Endothelial cell of umbilical vein (primary cell): Measurements from ENCODE around the gene TUFT1. TPM values are rescaled to one million over a fixed set of nuclear protein-coding genes. Genes with fewer than 3 reads are reported as not detected.

Experiments
- BruUV-seq: library from RNA; stranded (reverse); fragments of 400-500 nt; replicated peaks from 2 replicates; lab custom pipeline; 2021; lab: Mats Ljungman, UMichigan
- CTCF ChIA-PET: fragments of 300-600, 350-600 bp; sonication (Branson Sonifier 250); formaldehyde crosslinking; loops from one replicate; lab custom pipeline; 2021; ENCODE audit warnings: antibody characterized with exemption, inconsistent platforms; lab: Charles Lee
- POLR2A ChIA-PET: fragments of 300-600, 350-600 bp; sonication (Branson Sonifier 250); formaldehyde crosslinking; loops from one replicate; lab custom pipeline; 2021; ENCODE audit warnings: antibody characterized with exemption, inconsistent platforms; lab: Charles Lee
- DNase-seq: peaks from one replicate; pipeline ENCODE4 v3.0.0-alpha.2; 2011; ENCODE audit warnings: low read depth, low spot score
- FAIRE-seq: peaks from 2 replicates; lab custom pipeline; 2011; peaks lifted over from hg19 to GRCh38; lab: Jason Lieb, UNC
- H2AFZ ChIP-seq: 2 replicates; pipeline ENCODE4 v1.6.0; 2012; ENCODE audit warnings: low read depth, low read length, control low read depth, inconsistent platforms
- H3K27ac ChIP-seq: 2 replicates; pipeline ENCODE4 v1.5.1; 2011; ENCODE audit warnings: low read depth, mild to moderate bottlenecking, control low read depth, low read length, moderate library complexity; ENCODE audit not compliant: insufficient read depth
- H3K27me3 ChIP-seq, 2 experiments: 2 replicates each; pipeline versions ENCODE4 v1.6.0 to v1.6.1; 2011; ENCODE audit warnings: low read length in 2 of 2, mixed read lengths in 1 of 2; ENCODE audit not compliant: control insufficient read depth in 2 of 2, insufficient read depth in 2 of 2
- H3K36me3 ChIP-seq, 2 experiments: 2 replicates in 1 of 2; 3 replicates in 1 of 2; pipeline ENCODE4 v1.5.1; 2011; ENCODE audit warnings: low read length in 2 of 2, mild to moderate bottlenecking in 1 of 2, moderate library complexity in 1 of 2; ENCODE audit not compliant: control insufficient read depth in 2 of 2, insufficient read depth in 2 of 2; ENCODE audit errors: extremely low read depth in 1 of 2
- H3K4me1 ChIP-seq: 3 replicates; pipeline ENCODE4 v1.5.1; 2011; ENCODE audit warnings: mild to moderate bottlenecking, low read length; ENCODE audit not compliant: control insufficient read depth, insufficient read depth; ENCODE audit errors: extremely low read depth
- H3K4me2 ChIP-seq: 2 replicates; pipeline ENCODE4 v1.6.1; 2011; ENCODE audit warnings: low read length, control low read depth, mixed read lengths; ENCODE audit not compliant: insufficient read depth
- H3K4me3 ChIP-seq, 3 experiments: fragments of 200-600 bp in 1 of 3; sonication (generic), shearing (Covaris generic) in 1 of 3; replicated peaks in 1 of 3; 2 replicates each; pipeline ENCODE4 v1.5.1; 2011 to 2016; ENCODE audit warnings: control low read depth in 3 of 3, low read length in 3 of 3, mild to moderate bottlenecking in 2 of 3, inconsistent platforms in 1 of 3, low read depth in 1 of 3, moderate library complexity in 1 of 3; ENCODE audit not compliant: insufficient read depth in 1 of 3
- H3K79me2 ChIP-seq: 2 replicates; pipeline ENCODE4 v1.6.0; 2012; ENCODE audit warnings: low read length, inconsistent platforms; ENCODE audit not compliant: control insufficient read depth, insufficient read depth
- H3K9ac ChIP-seq: replicated peaks from 2 replicates; pipeline ENCODE3; 2011; ENCODE audit warnings: low read length, control low read depth; ENCODE audit not compliant: insufficient read depth; ENCODE audit errors: extremely low read depth
- H3K9me1 ChIP-seq: replicated peaks from 3 replicates; pipeline ENCODE4 v1.6.0; 2011; ENCODE audit warnings: mild to moderate bottlenecking, low read length; ENCODE audit not compliant: control insufficient read depth, insufficient read depth; ENCODE audit errors: extremely low read depth
- H3K9me3 ChIP-seq: replicated peaks from 2 replicates; pipeline ENCODE4 v1.5.1; 2012; ENCODE audit warnings: low read length, inconsistent platforms; ENCODE audit not compliant: control insufficient read depth, insufficient read depth
- H4K20me1 ChIP-seq: replicated peaks from 2 replicates; pipeline ENCODE3; 2011; ENCODE audit warnings: mild to moderate bottlenecking, low read length; ENCODE audit not compliant: control insufficient read depth, insufficient read depth; ENCODE audit errors: extremely low read depth
- CTCF ChIP-seq, 2 donors: IDR thresholded peaks; 1 replicate in 1 of 2; 2 replicates in 1 of 2; pipeline ENCODE4 v1.5.1; 2011; ENCODE audit warnings: low read length in 2 of 2, mild to moderate bottlenecking in 2 of 2, moderate library complexity in 2 of 2, control low read depth in 1 of 2, inconsistent platforms in 1 of 2, low read depth in 1 of 2; ENCODE audit not compliant: insufficient read depth in 1 of 2; ENCODE audit errors: extremely low read depth in 1 of 2
- EZH2 ChIP-seq: IDR thresholded peaks from 2 replicates; pipeline ENCODE4 v1.6.1; 2012; ENCODE audit warnings: borderline replicate concordance, low read depth, mild to moderate bottlenecking, moderate library complexity, low read length, inconsistent platforms; ENCODE audit not compliant: severe bottlenecking
- FOS ChIP-seq: IDR thresholded peaks from 2 replicates; pipeline ENCODE4 v1.6.1; 2011; ENCODE audit warnings: mild to moderate bottlenecking, low read length, moderate library complexity, borderline replicate concordance; ENCODE audit not compliant: insufficient read depth
- GATA2 ChIP-seq: IDR thresholded peaks from 2 replicates; pipeline ENCODE4 v1.7.0; 2011; ENCODE audit warnings: low read depth, mild to moderate bottlenecking, moderate library complexity, mixed read lengths, low read length; ENCODE audit not compliant: insufficient read length, insufficient read depth
- JUN ChIP-seq: IDR thresholded peaks from 2 replicates; pipeline ENCODE4 v1.6.1; 2011; ENCODE audit warnings: borderline replicate concordance, low read depth; ENCODE audit not compliant: insufficient read length, insufficient read depth
- MAX ChIP-seq: IDR thresholded peaks from 2 replicates; pipeline ENCODE4 v1.6.1; 2011; ENCODE audit not compliant: insufficient read depth, insufficient read length
- MYC ChIP-seq: IDR thresholded peaks from one replicate; pipeline ENCODE4 v1.6.1; 2011; ENCODE audit warnings: mild to moderate bottlenecking, low read depth, low read length
- POLR2A ChIP-seq: IDR thresholded peaks from 2 replicates; pipeline ENCODE4 v1.6.1; 2012; ENCODE audit warnings: low read depth, mild to moderate bottlenecking, control low read depth, low read length
- POLR2AphosphoS5 ChIP-seq: IDR thresholded peaks from 2 replicates; pipeline ENCODE4 v1.6.1; 2012; ENCODE audit warnings: low read depth, mild to moderate bottlenecking, control low read depth, low read length, moderate library complexity; ENCODE audit not compliant: insufficient read depth
- dilution Hi-C: fragments of 300-500 bp; cut with MboI; formaldehyde crosslinking; loops from one replicate; pipeline ENCODE4 v1.15.0; 2019; ENCODE audit warnings: low sequenced_read_pairs; ENCODE audit not compliant: extremely low pct_ligation_motif_present
- intact Hi-C: fragments of 100-400 bp; cut with micrococcal nuclease; formaldehyde crosslinking; loops from one replicate; pipeline ENCODE4 v1.10.0; 2022
- polyA plus RNA-seq, 4 experiments: library from polyadenylated mRNA; depleted of rRNA in 3 of 4; stranded (reverse) in 3 of 4; unstranded in 1 of 4; fragments of >200 nt; gene quantifications; 2 replicates each; pipeline versions ENCODE4 v1.2.1 to v1.2.3, GENCODE V29; 2011 to 2012; ENCODE audit warnings: missing spikeins in 1 of 4
- total RNA-seq: library from RNA; stranded (reverse); gene quantifications from 2 replicates; pipeline ENCODE4 v1.2.3, GENCODE V29; 2021

The TUFT1 gene
- total and polyA plus RNA-seq, 2 donors (not counting 3 experiments of a cell fraction or from before 2014, with no cell fraction given): 4.3 to 5.1 TPM

GRCh38 chr1:151553659-151554058 lies 13.6 kb downstream of the TUFT1 start:
- no peaks in the 10 kb centered on the region for H3K27me3 ChIP-seq
- BruUV-seq: no TSS peak
- DNase-seq: no peak
- no peak overlapping the region for H3K4me2 ChIP-seq
- H4K20me1 ChIP-seq: no peaks in the 10 kb centered on the region
- no peak for FAIRE-seq
- no peaks in the 10 kb centered on the region for H3K36me3 ChIP-seq
- no peaks in the 10 kb centered on the region for H3K79me2 ChIP-seq
- no peaks in the 10 kb centered on the region for H3K9me3 ChIP-seq
- no peak overlapping the region for H2AFZ ChIP-seq
- peaks cover 5% of the 10 kb centered on the region for H3K4me1 ChIP-seq
- TF ChIP-seq POLR2AphosphoS5 (no peak), POLR2A (no peak), JUN (no peak), FOS (no peak), EZH2 (no peak), MAX (no peak), CTCF (IDR thresholded peaks at IDR 0.05; ENCODE audit: extremely low read depth in 1 of 2, insufficient read depth in 1 of 2, low read depth in 1 of 2, low read length in 2 of 2) (no peak), MYC (no peak), GATA2 (no peak)
- no peak overlapping the region for H3K9ac ChIP-seq
- ChIA-PET CTCF (interaction anchor here (1.3 kb wide), 1 partner anchor 14 kb away, joined by 4 read pairs; no protein-coding TSS in a partner anchor), POLR2A (no interaction called here)
- no peak overlapping the region for H3K27ac ChIP-seq
- dilution Hi-C loops: no loop called here
- intact Hi-C loops: no loop called here
- no peak overlapping the region for H3K4me3 ChIP-seq
- no peaks in the 10 kb centered on the region for H3K9me1 ChIP-seq
